Spleen (tissue), 7 donors: ENCODE results near the gene PEX5.

Experiments
- POLR2A ChIP-seq, 3 donors: fragments of 450-650 bp; IDR thresholded peaks; one replicate each; pipeline ENCODE4 v1.5.1; 2017; ENCODE audit warnings: antibody characterized with exemption in 3 of 3, mild to moderate bottlenecking in 1 of 3
- TF ChIP-seq, protein P1 (sequence below), 11 experiments: fragments of 200-600 bp in 7 of 11; fragments of 450-650 bp in 4 of 11; sonication (generic) in 4 of 11; IDR thresholded peaks in 8 of 11; conservative IDR thresholded peaks in 3 of 11; 1 replicate in 7 of 11; 2 replicates in 4 of 11; pipeline versions ENCODE4 v1.4.0 to v1.8.0; 2016 to 2021; ENCODE audit warnings: antibody characterized with exemption in 11 of 11, inconsistent platforms in 4 of 11, mild to moderate bottlenecking in 1 of 11
- donor health status: DM: no; HTN: no; CAD: no; lungs with moderate emphysema.
- donor health status: DM: no; HTN: no; CAD: no.
- donor health status: DM: no; HTN: no; CAD: no.

DNA sequence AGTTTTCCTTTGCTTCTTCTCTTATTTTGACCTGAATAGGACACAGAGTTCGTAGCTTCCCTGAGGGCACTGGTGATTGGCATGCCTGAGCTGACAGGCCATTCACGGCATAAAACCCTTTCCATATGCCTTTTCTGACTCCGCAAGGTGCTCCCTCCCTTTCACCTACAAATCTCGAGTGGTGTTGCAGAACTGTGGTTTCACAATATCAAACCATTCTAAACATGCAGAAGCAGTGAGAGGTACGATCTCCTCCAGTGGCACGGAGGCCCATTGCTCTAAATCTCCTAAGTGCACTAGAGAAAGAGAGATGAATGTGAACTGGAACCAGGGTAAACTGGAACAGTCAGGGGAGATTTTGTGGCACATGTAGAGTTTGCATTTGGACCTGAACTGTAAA lies 35.4 kb upstream of the PEX5 start:
- no peak for TF ChIP-seq POLR2A (IDR thresholded peaks at IDR 0.05)
- TF ChIP-seq, protein P1, sequence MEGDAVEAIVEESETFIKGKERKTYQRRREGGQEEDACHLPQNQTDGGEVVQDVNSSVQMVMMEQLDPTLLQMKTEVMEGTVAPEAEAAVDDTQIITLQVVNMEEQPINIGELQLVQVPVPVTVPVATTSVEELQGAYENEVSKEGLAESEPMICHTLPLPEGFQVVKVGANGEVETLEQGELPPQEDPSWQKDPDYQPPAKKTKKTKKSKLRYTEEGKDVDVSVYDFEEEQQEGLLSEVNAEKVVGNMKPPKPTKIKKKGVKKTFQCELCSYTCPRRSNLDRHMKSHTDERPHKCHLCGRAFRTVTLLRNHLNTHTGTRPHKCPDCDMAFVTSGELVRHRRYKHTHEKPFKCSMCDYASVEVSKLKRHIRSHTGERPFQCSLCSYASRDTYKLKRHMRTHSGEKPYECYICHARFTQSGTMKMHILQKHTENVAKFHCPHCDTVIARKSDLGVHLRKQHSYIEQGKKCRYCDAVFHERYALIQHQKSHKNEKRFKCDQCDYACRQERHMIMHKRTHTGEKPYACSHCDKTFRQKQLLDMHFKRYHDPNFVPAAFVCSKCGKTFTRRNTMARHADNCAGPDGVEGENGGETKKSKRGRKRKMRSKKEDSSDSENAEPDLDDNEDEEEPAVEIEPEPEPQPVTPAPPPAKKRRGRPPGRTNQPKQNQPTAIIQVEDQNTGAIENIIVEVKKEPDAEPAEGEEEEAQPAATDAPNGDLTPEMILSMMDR (IDR thresholded peaks at IDR 0.05 in 8 of 11, conservative IDR thresholded peaks at IDR 0.05 in 3 of 11), result no peak
